GM18499 (cell line): Measurements from ENCODE around the gene CEND1.

Experiments
- ATAC-seq: cut with Tn5 transposase; IDR thresholded peaks from one replicate; pipeline ENCODE4 v1.9.1; 2021; ENCODE audit warnings: moderate number of reproducible peaks; ENCODE audit not compliant: insufficient read depth, unreplicated experiment

The CEND1 gene

GRCh38 chr11:786235-787083 lies 3.4 kb downstream of the CEND1 start:
- no peak for ATAC-seq

- no peak for ATAC-seq
These were observed 6.3 kb downstream of the CEND1 start for GRCh38 chr11:783581-784015.

- ATAC-seq: no peak
These were observed 7.4 kb downstream of the CEND1 start for GRCh38 chr11:782264-783174.

DNA sequence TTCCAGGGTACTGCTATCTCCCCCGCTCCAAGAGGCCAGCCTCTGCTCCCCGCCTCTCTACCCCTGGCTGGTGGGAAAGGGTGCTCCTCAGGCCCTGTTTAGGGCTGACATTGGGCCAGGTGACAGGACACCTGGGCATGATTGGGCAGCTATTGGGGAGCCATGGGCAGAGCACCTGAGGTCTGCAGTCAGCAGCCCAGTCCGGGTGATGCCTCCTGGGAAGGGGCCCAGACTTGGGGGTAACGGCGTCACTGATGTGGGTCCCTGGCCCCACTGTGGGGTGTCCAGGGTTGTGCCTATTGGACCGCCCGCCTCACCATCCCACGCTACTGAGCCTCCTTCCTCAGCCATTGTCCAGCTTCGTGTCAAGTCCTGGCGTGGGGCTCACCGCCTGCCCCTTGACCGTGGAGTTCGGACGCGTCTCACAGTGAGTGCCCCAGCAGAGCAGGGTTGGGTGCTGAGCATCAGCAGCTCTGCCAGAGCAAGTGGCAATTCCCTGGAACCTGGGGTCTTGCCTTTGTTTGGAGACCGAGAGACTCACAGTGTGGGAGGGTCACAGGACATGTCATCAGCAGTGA lies 9.8 kb downstream of the CEND1 start:
- ATAC-seq: no peak

GRCh38 chr11:778976-779954 lies 10.6 kb downstream of the CEND1 start:
- no peak for ATAC-seq

GRCh38 chr11:777288-778255 lies 12.3 kb downstream of the CEND1 start, which contains the start of gene GATD1:
TSS of gene GATD1 (minus strand) at chr11:777487. CDS start at chr11:777462, 25 bp downstream.
- ATAC-seq: no peak

DNA sequence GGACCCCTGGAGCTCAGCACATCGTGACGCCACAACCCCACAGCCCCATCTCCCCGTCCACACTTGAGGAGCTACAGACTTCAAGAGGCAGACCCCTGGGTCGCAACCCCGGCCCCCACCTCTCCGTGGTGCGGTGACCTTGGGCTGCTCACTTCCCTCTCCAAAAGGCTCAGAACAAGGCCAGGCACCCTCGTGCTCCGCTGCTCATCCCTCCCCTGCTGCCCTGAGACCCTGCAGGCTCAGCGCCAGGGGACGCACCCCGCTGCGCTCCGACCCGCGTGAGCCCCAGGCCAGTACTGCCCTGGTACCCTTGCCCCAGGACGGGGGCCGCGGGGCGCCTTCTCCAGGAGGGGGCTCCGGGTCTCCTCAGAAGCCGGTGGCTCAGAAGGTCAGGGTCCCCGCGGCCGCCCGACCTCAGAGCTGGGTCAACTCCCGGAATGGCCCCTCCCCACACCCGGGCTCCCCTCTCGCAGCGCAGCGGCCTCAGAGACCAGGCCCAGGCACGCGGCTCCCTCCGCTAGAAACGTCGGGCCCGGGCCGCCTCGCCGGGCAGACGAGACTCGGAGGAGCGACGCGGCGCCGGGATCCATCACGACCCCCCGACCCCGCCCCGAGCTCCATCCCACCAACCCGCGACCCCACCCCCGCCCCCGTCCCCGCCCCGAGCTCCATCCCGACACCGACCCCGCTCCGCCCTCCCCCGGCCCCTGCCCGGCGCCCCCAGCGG lies 13.2 kb downstream of the CEND1 start:
- ATAC-seq: no peak

DNA sequence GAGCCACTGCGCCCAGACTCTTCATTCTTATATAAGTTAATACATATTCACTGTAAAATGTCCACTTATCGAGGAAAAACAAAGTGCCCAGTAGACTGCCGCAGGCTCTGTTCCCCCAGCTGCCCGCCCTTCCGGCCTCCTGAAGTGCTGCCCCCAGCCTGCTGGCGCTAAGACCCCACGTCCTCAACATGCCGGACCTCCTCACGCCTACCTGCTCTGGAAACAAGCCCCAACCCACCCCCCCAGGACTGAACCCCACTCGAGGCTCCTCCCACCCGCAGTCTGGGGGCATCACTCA lies 13.7 kb downstream of the CEND1 start:
- ATAC-seq: no peak

GRCh38 chr11:774873-775592 lies 14.9 kb downstream of the CEND1 start:
- no peak for ATAC-seq

- no peak for ATAC-seq
These were observed 16.1 kb downstream of the CEND1 start for GRCh38 chr11:773830-774229.

- no peak for ATAC-seq
These were observed 16.5 kb downstream of the CEND1 start for GRCh38 chr11:773425-773824.

- ATAC-seq: no peak
These were observed 17.2 kb downstream of the CEND1 start for GRCh38 chr11:772429-773390.

DNA sequence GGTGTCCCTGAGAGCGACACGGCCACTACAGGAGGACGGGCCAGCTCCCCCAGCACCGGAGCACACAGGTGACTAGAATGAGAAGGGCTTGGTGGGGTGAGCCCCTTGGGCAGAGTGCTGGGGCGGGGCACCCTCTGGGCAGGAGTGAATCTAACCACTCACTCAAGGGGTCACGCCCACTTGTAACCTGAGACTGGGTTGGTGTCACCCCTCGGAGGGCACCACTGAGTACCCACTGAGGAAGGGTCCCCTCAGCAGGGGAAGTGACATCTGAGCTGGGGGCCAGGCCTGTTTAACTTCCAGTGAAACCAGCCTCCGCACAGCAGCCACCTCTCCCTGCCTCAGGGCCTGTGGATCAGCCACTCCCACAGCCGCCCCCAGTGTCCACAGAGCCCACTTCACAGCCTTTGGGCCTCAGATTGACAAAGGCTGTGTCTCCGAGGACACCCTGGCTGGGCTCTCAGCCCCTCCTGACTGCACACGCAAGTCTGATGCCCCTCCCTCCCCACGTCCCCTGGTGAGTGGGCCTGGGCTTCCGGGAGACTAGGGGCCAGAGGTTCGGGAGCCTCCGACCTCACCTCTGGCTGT lies 18.2 kb downstream of the CEND1 start:
- no peak for ATAC-seq

- ATAC-seq: no peak
These were observed 19.0 kb downstream of the CEND1 start for GRCh38 chr11:770642-771616.
